Cardiac ventricle fibroblast (primary cell): ENCODE results near the gene CENPVL3. TPM values are rescaled to one million over a fixed set of nuclear protein-coding genes. Genes with fewer than 3 reads are reported as not detected.

ENCODE experiments used
- total RNA-seq: library from RNA; depleted of rRNA; stranded (reverse); fragments of >200 nt; gene quantifications from 2 replicates; pipeline ENCODE4 v1.2.3, GENCODE V29; 2015

CENPVL3 gene
- not detected in 2 replicates for total RNA-seq

GRCh38 chrX:51618241-51619155, at the start of gene CENPVL3:
Gene CENPVL3, minus strand, starts transcription at chrX:51618912. Its CDS starts 39 bp downstream, at chrX:51618873.

Other genes with a start within 250 kb of the CENPVL3 start
- 9.5 and 10.5 TPM in 2 replicates for gene NUDT11, start 122.3 kb downstream of the CENPVL3 start, total RNA-seq
- gene CENPVL2, start 63.9 kb upstream of the CENPVL3 start, total RNA-seq = not detected in 2 replicates
- not detected in 2 replicates for gene CENPVL1, start 91.6 kb upstream of the CENPVL3 start, total RNA-seq
- 6.1 and 6.7 TPM in 2 replicates for gene GSPT2, start 124.5 kb upstream of the CENPVL3 start, total RNA-seq